Endothelial cell of umbilical vein (primary cell): ENCODE measurements around the gene NKAIN4. TPM values are rescaled to one million over a fixed set of nuclear protein-coding genes. Genes with fewer than 3 reads are reported as not detected.

Experiments
- BruUV-seq: library from RNA; stranded (reverse); fragments of 400-500 nt; replicated peaks from 2 replicates; lab custom pipeline; 2021; lab: Mats Ljungman, UMichigan
- CTCF ChIA-PET: fragments of 300-600, 350-600 bp; sonication (Branson Sonifier 250); formaldehyde crosslinking; loops from one replicate; lab custom pipeline; 2021; ENCODE audit warnings: antibody characterized with exemption, inconsistent platforms; lab: Charles Lee
- POLR2A ChIA-PET: fragments of 300-600, 350-600 bp; sonication (Branson Sonifier 250); formaldehyde crosslinking; loops from one replicate; lab custom pipeline; 2021; ENCODE audit warnings: antibody characterized with exemption, inconsistent platforms; lab: Charles Lee
- DNase-seq: peaks from one replicate; pipeline ENCODE4 v3.0.0-alpha.2; 2011; ENCODE audit warnings: low read depth, low spot score
- FAIRE-seq: peaks from 2 replicates; lab custom pipeline; 2011; peaks lifted over from hg19 to GRCh38; lab: Jason Lieb, UNC
- H2AFZ ChIP-seq: 2 replicates; pipeline ENCODE4 v1.6.0; 2012; ENCODE audit warnings: low read depth, low read length, control low read depth, inconsistent platforms
- H3K27ac ChIP-seq: 2 replicates; pipeline ENCODE4 v1.5.1; 2011; ENCODE audit warnings: low read depth, mild to moderate bottlenecking, control low read depth, low read length, moderate library complexity; ENCODE audit not compliant: insufficient read depth
- H3K27me3 ChIP-seq, 2 experiments: 2 replicates each; pipeline versions ENCODE4 v1.6.0 to v1.6.1; 2011; ENCODE audit warnings: low read length in 2 of 2, mixed read lengths in 1 of 2; ENCODE audit not compliant: control insufficient read depth in 2 of 2, insufficient read depth in 2 of 2
- H3K36me3 ChIP-seq, 2 experiments: 2 replicates in 1 of 2; 3 replicates in 1 of 2; pipeline ENCODE4 v1.5.1; 2011; ENCODE audit warnings: low read length in 2 of 2, mild to moderate bottlenecking in 1 of 2, moderate library complexity in 1 of 2; ENCODE audit not compliant: control insufficient read depth in 2 of 2, insufficient read depth in 2 of 2; ENCODE audit errors: extremely low read depth in 1 of 2
- H3K4me1 ChIP-seq: 3 replicates; pipeline ENCODE4 v1.5.1; 2011; ENCODE audit warnings: mild to moderate bottlenecking, low read length; ENCODE audit not compliant: control insufficient read depth, insufficient read depth; ENCODE audit errors: extremely low read depth
- H3K4me2 ChIP-seq: 2 replicates; pipeline ENCODE4 v1.6.1; 2011; ENCODE audit warnings: low read length, control low read depth, mixed read lengths; ENCODE audit not compliant: insufficient read depth
- H3K4me3 ChIP-seq, 3 experiments: fragments of 200-600 bp in 1 of 3; sonication (generic), shearing (Covaris generic) in 1 of 3; replicated peaks in 1 of 3; 2 replicates each; pipeline ENCODE4 v1.5.1; 2011 to 2016; ENCODE audit warnings: control low read depth in 3 of 3, low read length in 3 of 3, mild to moderate bottlenecking in 2 of 3, inconsistent platforms in 1 of 3, low read depth in 1 of 3, moderate library complexity in 1 of 3; ENCODE audit not compliant: insufficient read depth in 1 of 3
- H3K79me2 ChIP-seq: 2 replicates; pipeline ENCODE4 v1.6.0; 2012; ENCODE audit warnings: low read length, inconsistent platforms; ENCODE audit not compliant: control insufficient read depth, insufficient read depth
- H3K9ac ChIP-seq: replicated peaks from 2 replicates; pipeline ENCODE3; 2011; ENCODE audit warnings: low read length, control low read depth; ENCODE audit not compliant: insufficient read depth; ENCODE audit errors: extremely low read depth
- H3K9me1 ChIP-seq: replicated peaks from 3 replicates; pipeline ENCODE4 v1.6.0; 2011; ENCODE audit warnings: mild to moderate bottlenecking, low read length; ENCODE audit not compliant: control insufficient read depth, insufficient read depth; ENCODE audit errors: extremely low read depth
- H3K9me3 ChIP-seq: replicated peaks from 2 replicates; pipeline ENCODE4 v1.5.1; 2012; ENCODE audit warnings: low read length, inconsistent platforms; ENCODE audit not compliant: control insufficient read depth, insufficient read depth
- H4K20me1 ChIP-seq: replicated peaks from 2 replicates; pipeline ENCODE3; 2011; ENCODE audit warnings: mild to moderate bottlenecking, low read length; ENCODE audit not compliant: control insufficient read depth, insufficient read depth; ENCODE audit errors: extremely low read depth
- EZH2 ChIP-seq: IDR thresholded peaks from 2 replicates; pipeline ENCODE4 v1.6.1; 2012; ENCODE audit warnings: borderline replicate concordance, low read depth, mild to moderate bottlenecking, moderate library complexity, low read length, inconsistent platforms; ENCODE audit not compliant: severe bottlenecking
- FOS ChIP-seq: IDR thresholded peaks from 2 replicates; pipeline ENCODE4 v1.6.1; 2011; ENCODE audit warnings: mild to moderate bottlenecking, low read length, moderate library complexity, borderline replicate concordance; ENCODE audit not compliant: insufficient read depth
- GATA2 ChIP-seq: IDR thresholded peaks from 2 replicates; pipeline ENCODE4 v1.7.0; 2011; ENCODE audit warnings: low read depth, mild to moderate bottlenecking, moderate library complexity, mixed read lengths, low read length; ENCODE audit not compliant: insufficient read length, insufficient read depth
- JUN ChIP-seq: IDR thresholded peaks from 2 replicates; pipeline ENCODE4 v1.6.1; 2011; ENCODE audit warnings: borderline replicate concordance, low read depth; ENCODE audit not compliant: insufficient read length, insufficient read depth
- MAX ChIP-seq: IDR thresholded peaks from 2 replicates; pipeline ENCODE4 v1.6.1; 2011; ENCODE audit not compliant: insufficient read depth, insufficient read length
- MYC ChIP-seq: IDR thresholded peaks from one replicate; pipeline ENCODE4 v1.6.1; 2011; ENCODE audit warnings: mild to moderate bottlenecking, low read depth, low read length
- POLR2A ChIP-seq: IDR thresholded peaks from 2 replicates; pipeline ENCODE4 v1.6.1; 2012; ENCODE audit warnings: low read depth, mild to moderate bottlenecking, control low read depth, low read length
- POLR2AphosphoS5 ChIP-seq: IDR thresholded peaks from 2 replicates; pipeline ENCODE4 v1.6.1; 2012; ENCODE audit warnings: low read depth, mild to moderate bottlenecking, control low read depth, low read length, moderate library complexity; ENCODE audit not compliant: insufficient read depth
- dilution Hi-C: fragments of 300-500 bp; cut with MboI; formaldehyde crosslinking; loops from one replicate; pipeline ENCODE4 v1.15.0; 2019; ENCODE audit warnings: low sequenced_read_pairs; ENCODE audit not compliant: extremely low pct_ligation_motif_present
- intact Hi-C: fragments of 100-400 bp; cut with micrococcal nuclease; formaldehyde crosslinking; loops from one replicate; pipeline ENCODE4 v1.10.0; 2022
- polyA plus RNA-seq, 4 experiments: library from polyadenylated mRNA; depleted of rRNA in 3 of 4; stranded (reverse) in 3 of 4; unstranded in 1 of 4; fragments of >200 nt; gene quantifications; 2 replicates each; pipeline versions ENCODE4 v1.2.1 to v1.2.3, GENCODE V29; 2011 to 2012; ENCODE audit warnings: missing spikeins in 1 of 4
- total RNA-seq: library from RNA; stranded (reverse); gene quantifications from 2 replicates; pipeline ENCODE4 v1.2.3, GENCODE V29; 2021
- TF ChIP-seq, protein P1 (sequence below), 2 donors: IDR thresholded peaks; 1 replicate in 1 of 2; 2 replicates in 1 of 2; pipeline ENCODE4 v1.5.1; 2011; ENCODE audit warnings: low read length in 2 of 2, mild to moderate bottlenecking in 2 of 2, moderate library complexity in 2 of 2, control low read depth in 1 of 2, inconsistent platforms in 1 of 2, low read depth in 1 of 2; ENCODE audit not compliant: insufficient read depth in 1 of 2; ENCODE audit errors: extremely low read depth in 1 of 2

The NKAIN4 gene
- total and polyA plus RNA-seq, 2 donors (not counting 3 experiments of a cell fraction or from before 2014, with no cell fraction given): 0.04 TPM; not detected in 1

DNA sequence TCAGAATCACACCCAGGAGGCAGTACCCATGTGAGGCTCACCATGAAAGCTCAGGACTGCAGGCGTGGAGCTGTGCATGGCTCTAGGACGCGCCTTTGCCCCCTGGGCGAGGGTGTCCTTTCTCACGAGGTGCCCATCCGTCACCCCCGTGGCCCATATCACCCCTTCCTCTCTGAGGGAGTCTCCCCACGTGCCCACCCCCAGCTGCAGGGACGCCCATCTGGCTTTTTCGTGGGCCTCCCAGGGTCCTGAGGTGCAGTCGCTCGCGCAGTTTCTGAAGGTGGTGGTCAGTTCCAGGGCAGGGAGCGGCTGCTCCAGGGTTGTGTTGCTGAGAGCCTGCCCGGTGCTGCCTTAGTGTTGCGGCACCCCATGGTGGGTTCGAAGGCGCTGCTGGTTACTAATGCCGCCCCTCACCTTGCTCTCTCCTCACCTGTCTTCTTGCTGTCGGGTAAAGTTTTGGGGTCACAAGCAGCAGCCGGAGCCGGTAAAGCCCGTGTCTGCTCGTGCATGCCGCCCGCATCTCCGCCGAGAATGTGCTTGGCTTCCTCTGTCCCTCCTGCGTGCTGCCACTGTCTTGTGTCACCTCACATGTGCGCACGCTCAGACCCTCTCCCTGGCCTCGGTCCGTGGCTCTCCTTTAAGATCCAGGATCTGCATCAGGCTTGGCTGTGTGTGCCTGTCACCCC, 29.3 kb upstream of the NKAIN4 start:
- no peaks in the 10 kb centered on the region for H3K27me3 ChIP-seq
- no peaks in the 10 kb centered on the region for H3K4me1 ChIP-seq
- no peaks in the 10 kb centered on the region for H3K79me2 ChIP-seq
- no peaks in the 10 kb centered on the region for H3K9me1 ChIP-seq
- H3K27ac ChIP-seq: no peak overlapping the region
- no peaks in the 10 kb centered on the region for H3K9me3 ChIP-seq
- no peak overlapping the region for H3K4me2 ChIP-seq
- no peaks in the 10 kb centered on the region for H4K20me1 ChIP-seq
- peaks cover 7 to 50% of the 10 kb centered on the region in 2 experiments for H3K36me3 ChIP-seq
- FAIRE-seq (no peak), DNase-seq (no peak)
- dilution Hi-C loops: no loop called here
- no TSS peak for BruUV-seq
- H3K9ac ChIP-seq: no peak overlapping the region
- H2AFZ ChIP-seq: no peak overlapping the region
- TF ChIP-seq MYC: no peak
- TF ChIP-seq POLR2AphosphoS5: no peak
- no peak for TF ChIP-seq EZH2
- TF ChIP-seq MAX: no peak
- no peak for TF ChIP-seq FOS
- TF ChIP-seq POLR2A: no peak
- no peak for TF ChIP-seq JUN
- TF ChIP-seq GATA2: no peak
- TF ChIP-seq, protein P1, sequence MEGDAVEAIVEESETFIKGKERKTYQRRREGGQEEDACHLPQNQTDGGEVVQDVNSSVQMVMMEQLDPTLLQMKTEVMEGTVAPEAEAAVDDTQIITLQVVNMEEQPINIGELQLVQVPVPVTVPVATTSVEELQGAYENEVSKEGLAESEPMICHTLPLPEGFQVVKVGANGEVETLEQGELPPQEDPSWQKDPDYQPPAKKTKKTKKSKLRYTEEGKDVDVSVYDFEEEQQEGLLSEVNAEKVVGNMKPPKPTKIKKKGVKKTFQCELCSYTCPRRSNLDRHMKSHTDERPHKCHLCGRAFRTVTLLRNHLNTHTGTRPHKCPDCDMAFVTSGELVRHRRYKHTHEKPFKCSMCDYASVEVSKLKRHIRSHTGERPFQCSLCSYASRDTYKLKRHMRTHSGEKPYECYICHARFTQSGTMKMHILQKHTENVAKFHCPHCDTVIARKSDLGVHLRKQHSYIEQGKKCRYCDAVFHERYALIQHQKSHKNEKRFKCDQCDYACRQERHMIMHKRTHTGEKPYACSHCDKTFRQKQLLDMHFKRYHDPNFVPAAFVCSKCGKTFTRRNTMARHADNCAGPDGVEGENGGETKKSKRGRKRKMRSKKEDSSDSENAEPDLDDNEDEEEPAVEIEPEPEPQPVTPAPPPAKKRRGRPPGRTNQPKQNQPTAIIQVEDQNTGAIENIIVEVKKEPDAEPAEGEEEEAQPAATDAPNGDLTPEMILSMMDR (IDR thresholded peaks at IDR 0.05; ENCODE audit: extremely low read depth in 1 of 2, insufficient read depth in 1 of 2, low read depth in 1 of 2, low read length in 2 of 2): no peak
- CTCF ChIA-PET: interaction anchor here (1.2 to 2.0 kb wide), 3 partner anchors 8 to 60 kb away, joined by 3 to 5 read pairs (median 4); partner anchors contain the start of gene ARFGAP1
- H3K4me3 ChIP-seq: no peak overlapping the region
- intact Hi-C loops: no loop called here
- POLR2A ChIA-PET: interaction anchor here (0.8 kb wide), 1 partner anchor 11 kb away, joined by 3 read pairs; the partner anchor contains the start of gene ARFGAP1
